Activated gamma-delta T cell treated with Interleukin-2 at 50 U/mL for 16 hours (primary cell): ENCODE results near the gene CACNA1D.

ENCODE experiments used
- DNase-seq: peaks from one replicate; pipeline ENCODE4 v3.0.0-alpha.2; 2020

CACNA1D gene

GRCh38 chr3:53665608-53666425 is 171.4 kb downstream of the CACNA1D start:
- no peak for DNase-seq

- no peak for DNase-seq
These were observed 174.5 kb downstream of the CACNA1D start for GRCh38 chr3:53668872-53669271.

GRCh38 chr3:53670721-53671120 is 176.3 kb downstream of the CACNA1D start:
- no peak for DNase-seq

- DNase-seq, result no peak
These were observed 177.0 kb downstream of the CACNA1D start for GRCh38 chr3:53671192-53671960.

GRCh38 chr3:53671961-53672299 is 177.5 kb downstream of the CACNA1D start:
- no peak for DNase-seq

- DNase-seq, result no peak
These were observed 178.6 kb downstream of the CACNA1D start for GRCh38 chr3:53672981-53673380.

- no peak for DNase-seq
These were observed 179.4 kb downstream of the CACNA1D start for GRCh38 chr3:53673722-53674350.

GRCh38 chr3:53674582-53674981 is 180.2 kb downstream of the CACNA1D start:
- no peak for DNase-seq

GRCh38 chr3:53675022-53675697 is 180.7 kb downstream of the CACNA1D start:
- no peak for DNase-seq

GRCh38 chr3:53675942-53676341 is 181.5 kb downstream of the CACNA1D start:
- DNase-seq, result no peak

- DNase-seq, result no peak
These were observed 183.0 kb downstream of the CACNA1D start for GRCh38 chr3:53677413-53677812.

GRCh38 chr3:53680028-53680427 is 185.6 kb downstream of the CACNA1D start:
- no peak for DNase-seq

GRCh38 chr3:53682807-53683206 is 188.4 kb downstream of the CACNA1D start:
- DNase-seq, result no peak

- no peak for DNase-seq
These were observed 193.7 kb downstream of the CACNA1D start for GRCh38 chr3:53688066-53688465.

- no peak for DNase-seq
These were observed 194.6 kb downstream of the CACNA1D start for GRCh38 chr3:53688989-53689388.

GRCh38 chr3:53689681-53690080 is 195.3 kb downstream of the CACNA1D start:
- DNase-seq, result no peak

- DNase-seq, result no peak
These were observed 196.1 kb downstream of the CACNA1D start for GRCh38 chr3:53690521-53690920.

- DNase-seq, result no peak
These were observed 196.9 kb downstream of the CACNA1D start for GRCh38 chr3:53691349-53691748.

GRCh38 chr3:53691885-53692284 is 197.5 kb downstream of the CACNA1D start:
- DNase-seq, result no peak

- no peak for DNase-seq
These were observed 199.0 kb downstream of the CACNA1D start for GRCh38 chr3:53693451-53693850.

GRCh38 chr3:53694046-53694445 is 199.6 kb downstream of the CACNA1D start:
- DNase-seq, result no peak

GRCh38 chr3:53694666-53695323 is 200.4 kb downstream of the CACNA1D start:
- no peak for DNase-seq

GRCh38 chr3:53695324-53695690 is 200.9 kb downstream of the CACNA1D start:
- DNase-seq, result no peak
